ENCODE data around the gene NMNAT3. TPM values are rescaled to one million over a fixed set of nuclear protein-coding genes. Genes with fewer than 3 reads are reported as not detected.

NMNAT3 gene
- 25.5 and 73.6 TPM in 2 replicates for total RNA-seq (2014; rRNA removed; shearing (Covaris generic); ENCODE audit: low replicate concordance)

DNA sequence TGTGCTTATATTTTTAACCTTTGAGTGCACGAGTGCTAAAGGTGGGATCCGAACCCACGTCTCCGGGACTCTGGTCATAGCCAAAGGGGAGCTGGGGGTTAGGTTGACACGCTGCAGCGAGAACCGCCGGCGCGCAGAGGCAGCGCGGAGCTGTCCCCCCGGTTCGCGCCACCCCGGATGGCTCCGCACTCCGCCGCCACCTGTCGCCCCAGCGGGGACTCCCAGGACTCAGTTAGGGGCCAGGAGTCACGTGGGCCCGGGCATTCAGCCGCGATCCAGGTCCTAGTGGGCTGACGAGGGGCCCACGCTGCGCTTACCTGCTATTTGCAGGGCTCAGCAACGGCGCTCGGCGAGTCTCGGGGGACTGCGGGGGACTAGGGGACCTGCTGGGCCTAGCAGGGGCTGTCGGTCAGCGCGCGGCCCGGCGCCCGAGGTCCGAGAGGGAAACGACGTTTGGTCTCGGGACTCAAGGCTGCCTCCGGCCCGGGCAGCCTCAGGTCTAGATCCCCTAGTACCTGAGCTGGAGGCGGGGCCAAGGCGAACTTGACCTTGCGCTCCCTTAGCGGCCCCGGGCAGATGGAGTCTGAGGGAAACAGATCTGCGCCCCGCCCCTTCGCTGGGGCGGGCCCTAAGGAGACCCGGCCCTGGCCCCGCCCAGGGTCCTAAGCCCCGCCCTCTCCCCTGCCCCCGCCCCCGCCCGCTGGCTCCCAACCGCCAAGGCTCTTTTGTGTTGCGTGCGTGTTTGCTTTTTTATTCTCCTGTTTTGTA lies at the start of gene NMNAT3:
Gene NMNAT3 (minus strand): TSS at position 585 of the 768 bp plus-strand sequence. CDS start 50,248 bp downstream, outside the sequence.
- peak; percentile 87 for DNase-seq (ENCODE audit: low read depth)
- in situ Hi-C loops (cut with HindIII; ENCODE audit: low pct_unique_long_range_greater_than_20kb, low sequenced_read_pairs) = no loop called here

DNA sequence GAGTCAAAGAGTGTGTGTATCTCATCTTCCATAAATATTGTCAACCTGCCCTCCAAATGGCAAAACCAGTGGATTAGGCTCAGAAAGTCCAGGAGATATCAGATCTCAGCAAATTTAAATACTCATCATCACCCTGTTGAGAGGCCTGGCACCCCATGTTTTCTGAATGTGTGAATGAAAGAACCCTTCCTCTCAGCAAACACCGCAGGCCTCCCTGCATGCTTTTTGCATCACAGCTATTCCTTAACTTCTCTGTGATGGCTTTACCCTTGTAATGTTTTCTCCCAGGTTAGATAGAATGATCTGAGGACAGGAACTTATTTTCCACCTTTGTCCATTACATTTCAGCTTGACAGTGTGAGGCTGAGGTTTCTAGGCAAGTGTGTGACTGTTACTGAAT lies 43.6 kb upstream of the NMNAT3 start:
- DNase-seq (ENCODE audit: low read depth) = no peak
- in situ Hi-C loops (cut with HindIII; ENCODE audit: low pct_unique_long_range_greater_than_20kb, low sequenced_read_pairs) = no loop called here

DNA sequence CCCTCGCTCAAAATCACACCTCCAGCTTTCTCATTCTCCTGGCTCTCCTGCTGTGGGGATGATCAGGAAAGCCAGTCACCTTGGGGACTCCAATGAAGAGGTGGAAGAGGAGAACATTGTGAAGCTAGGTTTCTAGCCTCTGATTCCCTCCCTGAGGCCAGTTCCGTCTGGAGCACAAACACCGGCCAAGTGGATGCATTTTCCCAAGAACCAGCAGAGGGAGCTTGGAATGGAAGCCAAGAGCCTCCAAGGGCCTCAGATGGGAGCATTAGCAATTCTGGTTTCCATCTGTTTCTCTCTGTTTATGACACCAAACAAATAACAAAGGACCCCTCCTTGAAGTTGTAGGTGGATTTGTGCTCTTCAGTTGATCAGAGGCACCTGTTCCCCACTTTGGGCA lies 40.6 kb upstream of the NMNAT3 start:
- in situ Hi-C loops (cut with HindIII; ENCODE audit: low pct_unique_long_range_greater_than_20kb, low sequenced_read_pairs) = no loop called here

GRCh38 chr3:139716908-139717485 lies 39.2 kb upstream of the NMNAT3 start:
- in situ Hi-C loops (cut with HindIII; ENCODE audit: low pct_unique_long_range_greater_than_20kb, low sequenced_read_pairs) = no loop called here
- DNase-seq (ENCODE audit: low read depth) = no peak

More for the DNA sequence above, 40.6 kb upstream of the NMNAT3 start:
- DNase-seq (ENCODE audit: low read depth) = peak; percentile 52

DNA sequence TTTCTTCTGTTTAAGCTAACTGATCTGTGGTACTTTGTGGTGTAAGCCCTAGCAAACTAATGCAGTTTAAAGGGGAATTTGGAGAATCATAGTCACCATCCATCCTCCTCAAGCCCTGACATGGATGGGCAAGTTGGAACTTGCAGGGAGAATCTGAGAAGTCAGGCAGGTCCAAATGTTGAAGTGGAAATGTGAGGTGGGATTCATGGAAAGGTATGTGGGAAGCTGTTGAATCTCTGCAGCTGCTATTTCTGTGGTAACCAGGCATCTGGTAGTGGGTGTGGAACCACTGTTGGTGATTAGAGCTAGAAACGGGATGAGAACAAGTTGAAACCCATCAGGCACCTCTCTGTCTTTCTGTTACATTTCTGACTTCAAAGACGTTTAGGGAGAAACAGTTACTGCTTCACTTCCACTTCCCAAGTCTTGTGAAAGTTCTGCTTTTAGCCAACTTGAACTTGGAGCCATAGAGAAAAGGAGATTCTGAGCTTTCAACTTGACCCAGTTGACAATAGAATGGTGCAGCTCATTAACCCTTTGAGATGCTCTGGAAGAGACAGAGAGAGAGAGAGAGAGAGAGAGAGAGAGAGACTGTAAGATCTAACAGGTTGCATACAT lies 38.1 kb upstream of the NMNAT3 start:
- DNase-seq (ENCODE audit: low read depth) = no peak
- in situ Hi-C loops (cut with HindIII; ENCODE audit: low pct_unique_long_range_greater_than_20kb, low sequenced_read_pairs) = no loop called here

GRCh38 chr3:139715166-139715565 lies 37.4 kb upstream of the NMNAT3 start:
- DNase-seq (ENCODE audit: low read depth) = no peak
- in situ Hi-C loops (cut with HindIII; ENCODE audit: low pct_unique_long_range_greater_than_20kb, low sequenced_read_pairs) = no loop called here

DNA sequence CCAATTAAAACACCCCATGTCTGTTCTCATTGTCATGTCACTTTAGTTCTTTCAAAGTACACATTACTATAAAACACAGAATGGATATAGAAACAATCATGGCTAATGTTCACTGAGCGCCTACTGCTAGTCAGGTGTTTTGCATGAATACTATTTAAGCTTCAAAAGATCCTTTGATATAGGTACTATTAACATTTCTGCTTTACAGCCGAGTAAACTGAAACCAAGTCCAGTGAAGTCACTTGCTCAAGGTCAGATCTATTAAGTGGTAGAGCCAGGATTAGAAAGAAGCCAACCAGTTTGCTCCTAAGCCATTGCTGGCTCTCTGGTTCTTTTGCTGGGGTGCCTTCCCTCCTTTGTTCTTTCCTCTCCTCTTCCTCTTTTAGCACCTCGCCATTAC lies 32.4 kb upstream of the NMNAT3 start:
- in situ Hi-C loops (cut with HindIII; ENCODE audit: low pct_unique_long_range_greater_than_20kb, low sequenced_read_pairs) = no loop called here

DNA sequence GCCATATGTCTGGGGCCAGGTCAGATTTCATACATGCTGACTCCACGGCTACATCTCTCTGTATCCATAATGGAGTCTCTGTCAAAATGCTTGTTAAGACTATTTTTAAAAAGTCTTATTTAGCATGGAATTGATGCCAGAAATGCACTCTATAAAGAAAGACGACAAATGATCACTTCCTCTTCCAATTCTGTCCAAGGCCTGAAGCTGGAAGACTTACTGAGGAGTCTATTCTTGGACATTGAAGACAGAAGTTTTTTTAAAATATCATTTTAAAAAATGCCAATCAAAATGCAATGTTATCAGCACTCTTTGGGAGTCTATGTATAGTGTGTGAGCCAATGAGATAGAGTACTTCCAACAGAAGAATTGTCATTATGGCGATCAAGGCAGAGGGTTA lies 27.9 kb upstream of the NMNAT3 start:
- no peak for DNase-seq (ENCODE audit: low read depth)
- in situ Hi-C loops (cut with HindIII; ENCODE audit: low pct_unique_long_range_greater_than_20kb, low sequenced_read_pairs) = no loop called here

More for the DNA sequence above, 32.4 kb upstream of the NMNAT3 start:
- no peak for DNase-seq (ENCODE audit: low read depth)

GRCh38 chr3:139696314-139696604 lies 18.5 kb upstream of the NMNAT3 start:
- in situ Hi-C loops (cut with HindIII; ENCODE audit: low pct_unique_long_range_greater_than_20kb, low sequenced_read_pairs) = no loop called here
- no peak for DNase-seq (ENCODE audit: low read depth)

DNA sequence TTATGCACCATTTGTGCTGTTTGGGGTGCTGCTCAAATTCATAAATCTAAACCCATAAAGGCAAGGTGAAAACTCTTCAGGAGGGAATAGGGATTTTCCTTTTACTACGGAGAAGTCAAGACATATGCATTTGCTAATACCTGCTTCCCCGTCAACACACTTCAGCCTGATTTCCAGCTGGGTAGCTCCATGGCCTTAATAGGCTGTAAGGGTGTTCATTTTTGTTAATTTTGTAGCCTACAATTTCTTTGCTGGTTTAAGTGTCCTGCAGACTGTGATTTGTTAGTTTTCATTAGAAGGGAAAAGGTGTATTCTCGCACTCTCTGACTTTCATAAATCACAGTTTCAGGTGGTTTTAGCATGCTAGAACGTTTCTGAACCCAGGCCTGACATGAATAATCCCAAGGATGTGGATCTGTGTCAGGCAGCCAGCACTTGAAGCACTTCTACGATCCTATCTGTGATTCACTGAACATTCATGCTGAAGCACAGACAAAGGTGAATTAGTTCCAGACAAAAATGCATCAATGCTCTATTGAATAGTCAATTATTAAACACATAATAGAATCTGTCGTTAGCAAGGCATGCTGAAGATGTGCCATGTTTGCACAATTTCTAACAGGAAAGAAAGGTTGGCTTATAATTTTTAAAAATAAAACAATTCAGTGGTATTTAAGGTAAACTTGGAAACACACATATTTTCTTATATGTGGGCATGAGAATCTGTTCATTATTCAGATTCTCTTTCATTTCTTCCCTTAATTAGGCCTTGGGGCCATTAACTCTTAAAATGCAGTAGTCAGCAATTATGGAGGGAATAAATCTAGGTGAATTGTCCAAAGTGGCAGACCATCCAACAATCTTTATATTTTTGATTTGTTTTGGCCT lies 17.9 kb upstream of the NMNAT3 start:
- DNase-seq (ENCODE audit: low read depth) = peak; percentile 56
- in situ Hi-C loops (cut with HindIII; ENCODE audit: low pct_unique_long_range_greater_than_20kb, low sequenced_read_pairs) = no loop called here

- no peak for DNase-seq (ENCODE audit: low read depth)
- in situ Hi-C loops (cut with HindIII; ENCODE audit: low pct_unique_long_range_greater_than_20kb, low sequenced_read_pairs) = no loop called here
These were observed 17.2 kb upstream of the NMNAT3 start for GRCh38 chr3:139695007-139695406.

- no peak for DNase-seq (ENCODE audit: low read depth)
- in situ Hi-C loops (cut with HindIII; ENCODE audit: low pct_unique_long_range_greater_than_20kb, low sequenced_read_pairs) = no loop called here
These were observed 16.8 kb upstream of the NMNAT3 start for GRCh38 chr3:139694542-139694941.

- no peak for DNase-seq (ENCODE audit: low read depth)
- in situ Hi-C loops (cut with HindIII; ENCODE audit: low pct_unique_long_range_greater_than_20kb, low sequenced_read_pairs) = no loop called here
These were observed 13.8 kb upstream of the NMNAT3 start for GRCh38 chr3:139691619-139692018.

DNA sequence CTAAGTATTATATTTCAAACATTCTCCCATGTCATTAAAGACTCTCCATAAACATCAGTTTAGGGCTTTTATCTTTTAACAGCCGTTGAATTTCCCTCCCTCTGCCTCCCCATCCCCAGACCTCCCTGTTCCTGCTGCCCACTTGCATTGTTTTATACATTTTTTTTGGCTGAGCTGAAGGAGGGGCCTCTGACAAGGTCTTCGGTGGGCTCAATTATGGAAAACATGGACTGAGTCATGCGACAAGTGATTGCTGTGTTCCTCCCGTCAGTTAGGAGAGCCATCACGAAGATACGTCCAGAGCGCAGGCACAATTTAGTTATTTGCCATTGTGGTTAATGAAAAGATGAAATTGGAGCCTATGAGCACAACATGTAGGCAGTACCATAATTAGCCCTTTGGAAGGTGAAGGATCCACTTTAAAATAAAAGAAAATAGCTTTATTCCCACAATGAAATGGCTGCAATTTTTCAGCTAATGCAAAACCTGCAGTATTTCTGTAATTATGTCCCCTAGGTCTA lies 12.0 kb upstream of the NMNAT3 start:
- no peak for DNase-seq (ENCODE audit: low read depth)
- in situ Hi-C loops (cut with HindIII; ENCODE audit: low pct_unique_long_range_greater_than_20kb, low sequenced_read_pairs) = no loop called here

- in situ Hi-C loops (cut with HindIII; ENCODE audit: low pct_unique_long_range_greater_than_20kb, low sequenced_read_pairs) = no loop called here
- DNase-seq (ENCODE audit: low read depth) = no peak
These were observed 11.3 kb upstream of the NMNAT3 start for GRCh38 chr3:139689122-139689521.

- no peak for DNase-seq (ENCODE audit: low read depth)
- in situ Hi-C loops (cut with HindIII; ENCODE audit: low pct_unique_long_range_greater_than_20kb, low sequenced_read_pairs) = no loop called here
These were observed 9.7 kb upstream of the NMNAT3 start for GRCh38 chr3:139687431-139687830.

- DNase-seq (ENCODE audit: low read depth) = no peak
- in situ Hi-C loops (cut with HindIII; ENCODE audit: low pct_unique_long_range_greater_than_20kb, low sequenced_read_pairs) = no loop called here
These were observed 8.9 kb upstream of the NMNAT3 start for GRCh38 chr3:139686624-139687023.

DNA sequence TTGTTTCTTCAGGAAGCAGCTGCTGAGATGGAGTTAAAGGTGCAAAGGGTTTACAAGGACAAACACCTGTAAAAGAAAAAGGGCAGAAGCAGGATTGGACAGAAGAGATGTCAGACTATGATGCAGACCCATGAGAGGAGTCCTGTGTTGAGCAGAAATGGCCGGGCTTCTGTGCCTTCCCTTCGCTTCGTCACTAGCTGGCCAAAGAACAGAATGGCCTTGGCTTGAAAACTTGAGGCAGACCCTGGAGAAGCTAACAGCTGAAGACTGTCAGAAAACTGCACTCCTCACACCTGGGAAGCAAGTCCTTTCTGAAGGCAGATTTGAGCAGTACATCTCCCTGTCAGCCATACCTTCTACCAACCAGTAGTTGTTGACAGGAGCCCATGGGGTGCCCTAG lies 8.4 kb upstream of the NMNAT3 start:
- in situ Hi-C loops (cut with HindIII; ENCODE audit: low pct_unique_long_range_greater_than_20kb, low sequenced_read_pairs) = no loop called here
- DNase-seq (ENCODE audit: low read depth) = no peak

Measured in Caki2 (cell line).